ENCODE data around the gene SEC16A. TPM values are rescaled to one million over a fixed set of nuclear protein-coding genes. Genes with fewer than 3 reads are reported as not detected.
A peak's percentile ranks its signal among the peaks of the same experiment; 100 is the strongest.
"Not testable (repeated sequence)": the region's sequence is repeated elsewhere in the genome, so short reads cannot be mapped to it uniquely, and the experiment has no call there.

Gene SEC16A
- total RNA-seq, 1 donor from 2014 or later: 22.3 TPM

DNA sequence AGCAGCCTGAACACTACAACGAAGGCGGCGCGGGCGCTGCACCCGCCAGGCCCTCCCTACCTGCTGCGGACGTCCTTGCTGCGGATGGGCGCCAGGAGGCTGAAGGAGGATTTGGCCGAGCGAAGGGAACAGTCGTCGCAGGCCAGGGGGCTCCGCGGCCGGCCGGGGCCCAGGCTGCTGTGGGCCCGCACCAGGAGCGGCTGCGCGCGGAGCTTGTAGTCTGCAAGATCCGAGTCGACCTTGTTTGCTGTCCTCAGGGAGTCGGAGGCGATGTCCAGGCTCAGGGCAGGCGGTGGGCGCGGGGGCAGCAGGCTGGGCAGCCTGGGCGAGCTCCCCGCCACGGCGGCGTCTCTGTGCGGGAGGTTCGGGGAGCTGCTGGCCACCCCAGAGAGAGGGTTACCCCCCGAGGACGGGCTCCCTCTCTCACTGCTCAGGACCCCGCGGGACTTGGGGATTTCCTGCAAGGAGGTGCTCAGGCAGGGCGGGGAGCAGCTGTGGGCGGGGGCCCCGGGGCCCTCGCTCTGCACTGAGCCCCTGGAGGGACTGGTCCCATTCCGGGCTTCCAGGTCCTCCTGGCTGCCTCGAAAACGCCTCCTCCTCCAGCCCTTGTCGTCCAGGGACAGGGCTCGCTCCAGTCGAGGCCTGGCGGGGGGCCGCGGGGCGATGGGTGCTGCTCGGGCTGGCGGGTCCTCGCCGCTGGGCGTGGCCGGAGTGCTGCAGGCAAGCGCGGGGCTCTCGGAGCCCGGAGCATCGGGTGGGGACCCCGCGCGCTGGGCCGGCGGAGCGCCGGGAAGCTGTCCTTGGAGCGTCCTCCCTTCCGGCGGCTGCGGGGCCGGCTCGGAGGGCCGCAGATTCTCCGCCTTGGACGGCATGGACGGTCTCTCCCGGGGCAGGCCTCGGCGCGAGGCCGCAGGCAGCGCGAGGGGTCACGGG is 44.0 kb downstream of the SEC16A start:
- intact Hi-C loops (cut with DNase I): loop anchor here (2.0 kb wide), 1 partner anchor 28 kb away; the partner anchor contains the start of genes ENTR1 and PMPCA
- DNase-seq (ENCODE audit: missing footprints) (no peak), ATAC-seq (peak; percentile 9)

DNA sequence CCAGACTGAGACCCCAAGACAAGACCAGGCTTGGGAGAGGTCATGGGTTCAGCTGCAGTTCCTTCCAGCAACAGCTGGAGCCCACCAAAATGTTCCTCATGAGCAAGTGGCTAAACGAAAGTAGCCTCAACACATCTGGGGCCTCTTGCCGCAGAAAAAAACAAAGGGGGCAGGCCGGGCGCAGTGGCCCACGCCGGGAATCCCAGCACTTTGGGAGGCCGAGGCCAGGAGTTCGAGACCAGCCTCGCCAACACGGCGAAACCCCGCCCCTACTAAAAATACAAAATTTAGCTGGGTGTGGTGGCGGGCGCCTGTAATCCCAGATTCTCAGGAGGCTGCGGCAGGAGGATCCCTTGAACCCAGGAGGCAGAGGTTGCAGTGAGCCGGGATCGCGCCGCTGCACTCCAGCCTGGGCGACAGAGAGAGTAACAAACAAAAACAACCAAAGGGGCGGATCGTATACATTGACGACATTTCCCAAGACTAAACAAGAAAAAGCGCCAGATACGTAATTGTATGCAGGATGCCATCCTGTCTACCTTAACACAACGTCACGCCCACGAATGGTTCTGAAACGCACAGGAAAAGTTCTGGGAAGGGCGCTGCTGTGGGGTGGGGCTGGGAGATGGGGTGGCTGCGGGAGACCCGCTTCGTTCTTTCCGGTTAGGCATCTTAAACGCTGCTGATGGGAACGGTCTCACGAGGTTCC is 44.8 kb downstream of the SEC16A start:
- intact Hi-C loops (cut with DNase I): loop anchor here (2.0 kb wide), 1 partner anchor 27 kb away; the partner anchor contains the start of genes ENTR1 and PMPCA
- ATAC-seq (no peak), DNase-seq (ENCODE audit: missing footprints) (no peak)

DNA sequence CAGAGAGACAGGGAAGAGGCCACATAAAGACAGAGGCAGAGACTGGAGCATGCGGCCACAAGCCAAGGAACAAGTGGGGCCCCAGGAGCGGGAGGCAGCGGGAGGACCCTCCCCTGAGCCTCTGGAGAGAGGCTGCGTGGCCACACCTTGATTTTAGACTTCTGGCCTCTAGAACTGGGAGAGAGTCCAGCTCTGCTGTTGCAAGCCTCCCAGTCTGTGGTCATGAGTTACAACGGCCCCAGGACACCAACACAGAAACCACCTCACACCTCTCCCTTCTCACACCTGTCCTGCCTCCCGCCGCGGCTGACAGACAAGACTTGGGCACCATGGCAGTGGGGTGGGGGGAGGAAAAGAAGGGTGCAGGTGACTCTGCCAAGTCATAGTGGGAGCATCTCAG is 45.4 kb downstream of the SEC16A start:
- intact Hi-C loops (cut with DNase I): no loop called here
- ATAC-seq: no peak
- DNase-seq (ENCODE audit: missing footprints): no peak

DNA sequence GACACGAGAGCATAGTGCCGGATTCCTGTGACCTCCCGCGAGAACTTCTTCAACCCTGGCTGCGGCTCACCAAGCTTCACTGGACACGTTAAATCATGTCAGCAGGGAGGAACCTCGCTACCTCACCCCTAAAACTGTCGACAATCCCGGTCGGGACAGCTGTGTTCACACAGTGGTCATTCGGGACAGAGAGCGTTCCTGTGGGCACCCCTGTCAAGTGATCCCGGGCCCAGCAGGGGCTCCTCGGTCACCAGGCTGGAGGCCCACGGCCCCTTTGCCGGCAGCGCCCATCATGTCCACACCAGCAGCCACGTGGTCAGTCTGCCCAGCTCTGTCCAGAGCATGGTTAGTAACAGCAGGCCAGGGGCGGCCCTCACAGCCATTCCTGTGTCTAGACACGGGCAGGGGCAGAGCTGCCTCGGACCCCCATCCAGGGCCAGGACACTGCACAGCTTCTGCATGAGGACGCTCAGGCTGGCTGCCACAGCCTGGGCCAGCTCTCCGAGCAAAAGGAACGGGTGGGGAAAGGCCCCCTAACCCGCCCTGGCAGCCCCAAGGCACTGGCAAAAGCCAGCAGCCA is 46.7 kb downstream of the SEC16A start:
- no peak for ATAC-seq
- intact Hi-C loops (cut with DNase I): no loop called here
- no peak for DNase-seq (ENCODE audit: missing footprints)

DNA sequence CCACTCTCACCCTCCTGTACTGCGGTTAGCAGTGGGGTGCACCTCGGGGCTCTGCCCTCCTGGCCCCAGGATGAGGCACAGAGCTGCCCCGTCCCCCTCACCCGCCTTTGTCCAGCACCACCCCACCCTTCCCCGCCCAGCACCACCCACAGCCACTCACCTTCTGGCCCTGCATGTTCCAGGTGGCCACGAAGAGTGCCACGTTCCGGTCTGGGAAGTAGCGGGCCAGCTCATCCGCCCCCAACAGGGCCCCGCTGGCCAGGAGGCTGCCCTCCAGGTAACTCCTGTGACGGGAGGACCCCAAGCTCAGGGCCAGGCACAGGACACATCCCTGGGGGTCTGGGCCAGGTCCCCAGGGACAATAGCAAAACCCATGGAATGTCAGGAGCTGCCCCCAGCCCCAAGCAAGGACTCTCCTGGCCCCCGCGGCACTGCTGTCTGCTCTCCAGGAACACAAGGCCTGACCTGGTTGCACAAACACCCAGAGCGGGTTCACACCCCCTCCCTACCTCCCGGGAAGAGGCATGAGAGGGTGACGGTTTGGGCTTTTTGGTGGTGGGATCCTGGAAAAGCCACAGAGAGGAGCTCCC is 48.2 kb downstream of the SEC16A start:
- intact Hi-C loops (cut with DNase I): no loop called here
- DNase-seq (ENCODE audit: missing footprints) (no peak), ATAC-seq (no peak)

DNA sequence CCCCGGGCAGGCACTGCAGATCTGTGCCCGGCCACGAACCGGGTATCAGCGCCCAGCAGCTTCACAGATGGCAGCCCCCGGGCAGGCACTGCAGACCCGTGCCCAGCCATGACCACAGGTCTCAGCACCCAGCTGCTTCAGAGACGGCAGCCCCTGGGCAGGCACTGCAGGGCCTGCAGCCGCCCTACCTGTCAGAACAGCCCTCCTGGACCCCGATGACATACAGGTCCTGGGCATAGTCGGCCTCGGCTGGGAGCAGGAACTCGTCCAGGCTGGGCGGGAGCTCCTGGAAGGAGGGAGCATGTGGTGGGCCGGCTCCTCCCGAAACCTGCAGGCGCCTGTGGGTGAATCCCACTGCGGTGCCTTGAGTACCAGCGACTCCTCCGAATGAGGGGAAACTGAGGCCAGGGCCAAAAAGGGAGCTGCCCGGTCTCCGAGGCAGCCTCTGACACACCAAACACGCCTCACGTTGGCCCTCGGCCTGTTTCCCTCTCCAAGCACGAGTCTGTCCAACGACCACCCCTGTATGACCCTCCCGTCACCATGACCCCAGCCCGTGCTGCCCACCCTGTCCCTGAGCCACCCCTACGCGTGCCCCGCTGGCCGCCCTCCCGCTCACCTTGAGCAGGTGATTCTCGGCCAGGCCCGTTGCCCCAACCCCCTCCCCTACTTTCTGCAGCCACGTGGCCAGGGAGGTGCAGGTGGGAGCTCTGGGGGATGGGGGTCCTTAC is 48.8 kb downstream of the SEC16A start:
- intact Hi-C loops (cut with DNase I): no loop called here
- DNase-seq (ENCODE audit: missing footprints): no peak
- no peak for ATAC-seq

DNA sequence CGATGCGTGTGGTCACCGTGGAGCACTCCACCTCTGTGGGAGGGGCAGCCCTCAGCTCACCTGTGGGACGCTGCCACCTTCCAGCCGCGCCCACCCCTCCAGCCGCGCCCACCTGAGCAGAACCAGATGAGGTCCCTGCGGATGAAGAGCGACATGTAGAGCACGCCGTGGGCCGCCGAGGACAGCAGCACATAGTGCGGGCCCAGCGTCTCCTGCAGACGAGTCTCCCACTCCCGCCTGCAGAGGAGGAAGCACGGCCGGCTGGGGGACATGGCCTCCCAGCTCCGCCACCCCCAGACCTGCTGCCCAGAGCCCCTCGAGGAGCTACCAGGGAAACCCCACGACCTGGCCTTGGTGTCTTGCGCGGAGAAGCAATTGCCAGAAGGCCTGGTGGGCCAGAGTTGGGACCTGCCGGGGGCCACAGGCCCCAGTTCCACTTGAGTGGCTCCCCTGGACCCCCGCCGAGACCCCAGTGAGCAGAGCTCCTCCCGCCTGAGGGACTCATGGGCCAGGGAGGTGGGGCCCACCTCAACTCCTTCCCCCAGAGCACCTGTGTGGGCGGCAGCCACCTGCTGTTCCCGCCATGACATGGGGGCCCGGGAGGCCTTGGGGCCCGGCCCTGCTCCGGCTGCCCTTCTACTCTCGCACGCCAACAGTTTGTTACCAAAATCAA is 49.7 kb downstream of the SEC16A start:
- no peak for ATAC-seq
- intact Hi-C loops (cut with DNase I): no loop called here
- peak; percentile 52 for DNase-seq (ENCODE audit: missing footprints)

DNA sequence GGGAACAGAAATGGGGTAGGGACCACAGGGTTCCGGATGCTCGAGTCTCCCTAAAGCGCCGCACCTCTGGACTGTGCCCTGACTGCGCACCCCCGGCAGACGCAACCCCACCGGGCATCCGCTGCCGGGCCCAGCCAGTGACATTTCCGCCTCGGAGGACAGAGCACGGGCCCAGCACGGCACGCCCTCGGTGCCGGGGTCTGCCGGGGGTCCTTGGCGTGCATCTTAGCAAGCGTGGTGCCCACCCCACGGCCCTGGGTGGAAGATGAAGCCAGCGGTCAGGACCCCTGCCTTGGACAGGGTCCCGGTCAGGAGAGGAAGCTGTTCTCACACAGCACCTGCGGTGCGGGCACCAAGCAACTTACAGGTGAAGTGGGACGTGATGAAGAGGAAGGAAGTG is 50.2 kb downstream of the SEC16A start:
- ATAC-seq: no peak
- intact Hi-C loops (cut with DNase I): no loop called here

DNA sequence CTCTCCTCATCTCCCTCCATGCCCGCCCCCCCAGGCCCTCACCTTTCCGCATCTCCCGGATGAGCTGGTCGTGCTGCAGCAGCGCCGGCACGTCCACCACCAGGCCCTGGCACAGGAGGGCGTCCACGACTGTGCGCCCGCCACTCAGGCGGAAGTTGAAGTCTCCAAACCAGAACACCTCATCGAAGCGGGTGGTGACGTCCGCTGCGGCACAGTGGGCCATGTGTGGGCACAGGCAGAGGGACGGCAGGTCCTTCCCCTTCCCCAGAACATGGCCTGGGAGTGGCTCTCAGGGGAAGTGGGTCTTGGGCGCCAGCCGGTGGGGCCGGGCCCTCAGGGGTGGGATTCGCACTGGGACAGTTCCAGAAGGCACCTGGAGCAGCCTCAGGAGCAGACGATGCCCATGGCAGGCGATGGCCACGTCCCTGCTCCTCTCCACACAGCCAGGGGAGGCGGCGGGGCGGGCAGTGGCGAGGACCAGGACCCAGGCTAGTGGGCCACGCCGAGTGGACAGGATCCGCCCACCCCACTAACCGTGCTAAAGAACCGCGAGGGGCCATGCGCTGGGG is 51.0 kb downstream of the SEC16A start:
- ATAC-seq (no peak), DNase-seq (ENCODE audit: missing footprints) (peak; percentile 11)
- intact Hi-C loops (cut with DNase I): no loop called here

More for the DNA sequence above, 50.2 kb downstream of the SEC16A start:
- peak; percentile 65 for DNase-seq (ENCODE audit: missing footprints)

DNA sequence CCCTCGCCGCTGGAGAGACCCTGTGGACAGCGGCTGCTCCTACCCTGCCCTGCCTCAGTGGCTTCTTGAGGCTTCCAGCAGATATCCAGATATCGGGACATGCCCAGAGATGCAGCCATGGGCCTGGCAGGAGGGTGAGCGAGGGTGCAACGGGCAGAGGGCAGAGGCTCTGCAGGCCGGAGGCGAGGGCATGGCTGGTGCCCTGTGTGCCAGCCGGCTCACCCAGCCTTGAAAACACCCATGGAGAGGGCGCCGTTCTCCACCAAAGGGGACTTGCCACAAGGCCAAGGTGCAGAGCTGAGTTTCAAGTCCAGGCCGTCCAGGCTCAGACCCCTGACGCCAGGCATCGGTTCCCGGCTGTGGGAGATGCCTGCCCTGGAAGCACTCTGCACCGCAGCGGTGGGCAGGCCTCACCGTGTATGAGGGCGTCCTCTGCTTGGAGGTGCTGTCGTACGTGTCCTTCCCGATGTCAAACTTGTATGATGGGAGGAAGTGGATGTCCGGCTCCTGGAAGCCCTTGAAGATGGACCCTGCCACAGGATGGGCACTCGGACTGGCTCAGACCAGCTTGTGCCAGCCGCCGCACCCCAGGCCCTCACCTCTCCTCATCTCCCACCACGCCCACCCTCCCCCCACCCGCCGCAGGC is 52.1 kb downstream of the SEC16A start:
- ATAC-seq (no peak), DNase-seq (ENCODE audit: missing footprints) (peak; percentile 47)
- intact Hi-C loops (cut with DNase I): no loop called here

DNA sequence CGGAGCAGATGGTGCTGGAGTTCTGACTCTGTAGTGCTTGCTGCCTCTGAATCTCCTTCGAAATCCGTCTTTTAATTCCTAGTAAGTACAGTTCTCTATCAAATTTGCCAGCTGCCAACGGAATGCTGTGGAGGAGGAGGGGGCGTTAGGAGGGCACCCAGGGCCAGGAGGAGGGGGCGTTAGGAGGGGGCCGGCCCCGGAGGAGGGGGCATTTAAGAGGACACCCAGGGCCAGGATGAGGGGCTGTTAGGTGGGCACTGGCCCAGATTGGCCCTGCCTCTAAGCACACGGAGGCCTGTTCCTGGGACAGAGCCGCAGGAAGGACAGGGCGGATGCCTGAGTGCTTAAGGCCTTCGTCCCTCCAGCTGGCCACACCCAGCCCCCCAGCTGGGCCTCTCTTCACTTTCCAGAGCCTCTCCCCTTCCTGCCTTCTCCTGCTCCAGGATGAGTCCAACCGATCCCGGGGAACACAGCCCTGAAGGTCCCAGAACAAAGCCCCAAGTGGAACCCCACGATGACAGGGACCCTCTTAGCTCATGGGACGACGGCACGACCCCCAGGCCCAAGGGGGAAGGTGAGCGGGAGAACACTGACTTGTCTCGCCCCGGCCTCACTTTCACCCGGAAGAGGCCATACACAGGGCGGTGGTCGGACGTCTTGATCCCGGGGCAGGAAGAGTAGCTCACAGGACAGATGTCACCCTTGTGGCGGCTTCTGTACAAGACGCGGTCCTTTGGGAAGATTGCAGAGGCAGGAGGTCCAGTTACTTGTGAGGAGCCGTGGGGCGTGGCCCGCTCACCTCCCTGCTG is 53.0 kb downstream of the SEC16A start:
- peak; percentile 21 for ATAC-seq
- DNase-seq (ENCODE audit: missing footprints): peak; percentile 44
- intact Hi-C loops (cut with DNase I): no loop called here

DNA sequence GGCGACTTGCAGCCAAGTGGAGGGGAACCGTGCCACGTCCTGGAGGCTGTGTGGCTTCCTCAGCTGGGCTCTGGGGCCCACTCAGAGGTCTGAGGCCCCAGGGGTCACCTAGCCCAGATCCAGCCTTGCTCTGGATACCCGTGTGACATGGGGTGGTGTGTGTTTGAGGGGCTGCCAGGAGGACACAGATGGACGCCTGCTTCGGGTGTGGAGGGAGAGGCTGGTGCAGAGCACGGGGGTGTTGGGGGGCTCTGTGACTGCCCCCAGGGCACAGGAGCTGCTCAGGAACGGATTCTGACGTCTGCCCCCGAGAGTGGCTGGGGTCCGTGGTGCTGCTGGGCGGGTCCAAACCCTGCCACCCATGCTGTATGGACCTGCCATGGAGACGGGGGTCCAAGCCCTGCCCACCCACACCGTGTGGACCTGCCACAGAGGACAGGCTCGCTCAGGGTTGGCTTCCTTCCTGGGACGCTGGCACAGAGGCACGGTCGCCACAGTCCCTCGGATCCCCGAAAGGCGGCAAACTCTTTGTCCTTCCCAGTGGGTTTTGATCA is 53.7 kb downstream of the SEC16A start:
- intact Hi-C loops (cut with DNase I): no loop called here
- ATAC-seq: no peak

DNA sequence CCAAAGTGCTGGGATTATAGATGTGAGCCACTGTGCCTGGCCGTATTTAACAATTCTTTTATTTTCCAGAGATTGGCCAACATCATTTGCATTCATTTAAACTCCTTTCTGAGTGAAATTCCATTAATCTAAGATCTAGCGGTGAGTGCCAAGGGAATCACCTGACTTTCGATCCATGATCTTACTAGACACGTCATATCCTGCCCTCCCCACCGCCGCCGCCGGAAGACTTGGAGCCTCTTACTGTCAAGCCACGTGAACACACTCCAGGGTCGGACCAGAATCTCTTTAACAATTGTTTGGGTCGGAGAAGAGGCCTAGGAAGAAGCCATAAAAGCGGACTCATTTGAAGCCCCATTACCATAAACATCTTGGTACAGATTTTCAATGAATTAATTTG is 56.1 kb downstream of the SEC16A start:
- ATAC-seq (no peak), DNase-seq (ENCODE audit: missing footprints) (peak; percentile 63)
- intact Hi-C loops (cut with DNase I): no loop called here

More for the DNA sequence above, 53.7 kb downstream of the SEC16A start:
- DNase-seq (ENCODE audit: missing footprints): peak; percentile 44

DNA sequence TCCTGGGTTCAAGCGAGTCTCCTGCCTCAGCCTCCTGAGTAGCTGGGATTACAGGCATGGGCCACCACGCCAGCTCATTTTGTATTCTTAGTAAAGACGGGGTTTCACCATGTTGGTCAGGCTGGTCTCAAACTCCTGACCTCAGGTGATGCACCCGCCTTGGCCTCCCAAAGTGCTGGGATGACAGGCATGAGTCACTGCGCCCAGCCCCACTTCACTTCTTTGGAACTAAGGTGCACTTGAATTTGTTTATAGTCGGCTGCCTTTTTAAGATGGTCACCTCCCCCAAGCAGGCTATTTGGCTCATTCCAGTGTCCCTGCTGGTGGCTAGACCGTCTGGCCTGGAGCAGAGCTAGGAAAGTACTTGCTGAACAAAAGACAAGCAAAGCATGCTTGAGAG is 57.5 kb downstream of the SEC16A start:
- DNase-seq (ENCODE audit: missing footprints): peak; percentile 18
- ATAC-seq; intact Hi-C loops (cut with DNase I): not testable (repeated sequence)

DNA sequence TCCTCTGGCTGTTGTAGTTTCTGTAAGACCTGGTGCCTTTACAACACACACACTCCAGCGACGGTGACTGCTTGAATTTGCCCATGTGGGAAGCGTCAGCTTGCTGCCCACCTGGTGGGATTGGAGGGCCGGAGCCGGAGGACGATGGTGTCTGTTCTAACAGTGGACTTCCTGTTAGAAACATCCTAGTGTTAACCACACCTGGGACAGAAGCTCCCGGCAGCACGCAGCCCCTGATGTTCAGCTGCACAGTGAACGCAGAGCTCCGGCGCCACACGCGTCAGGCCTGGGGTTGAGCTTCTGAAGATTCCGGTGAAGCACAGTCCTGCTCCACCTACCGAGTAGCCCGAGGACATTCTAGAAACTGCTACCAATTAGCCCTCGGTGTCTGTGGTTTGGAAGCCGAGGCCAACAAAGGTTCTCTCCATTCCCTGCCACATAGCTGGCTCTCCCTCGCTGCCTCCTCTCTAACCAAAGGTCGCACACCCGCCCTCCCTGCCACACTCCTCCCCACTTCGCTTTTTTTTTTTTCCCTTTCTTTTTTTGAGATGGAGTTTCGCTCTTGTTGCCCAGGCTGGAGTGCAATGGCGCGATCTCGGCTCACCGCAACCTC is 58.0 kb downstream of the SEC16A start:
- intact Hi-C loops (cut with DNase I): no loop called here
- DNase-seq (ENCODE audit: missing footprints): peak; percentile 55
- no peak for ATAC-seq
